GM20000 (cell line): Measurements from ENCODE around the gene TSPAN5.

Experiments
- DNase-seq: peaks from one replicate; pipeline ENCODE4 v3.0.0; 2012; ENCODE audit warnings: low spot score
- CTCF ChIP-seq: IDR thresholded peaks from 2 replicates; pipeline ENCODE4 v1.5.1; 2012; ENCODE audit warnings: mild to moderate bottlenecking, control low read depth; ENCODE audit errors: extremely low read depth, missing control alignments

Gene TSPAN5

GRCh38 chr4:98641906-98642668 lies 16.3 kb downstream of the TSPAN5 start:
- TF ChIP-seq CTCF: no peak
- no peak for DNase-seq

- no peak for DNase-seq
- no peak for TF ChIP-seq CTCF
Observed at GRCh38 chr4:98641376-98641775, 17.0 kb downstream of the TSPAN5 start.

- no peak for TF ChIP-seq CTCF
- DNase-seq: peak; percentile 24
Observed at GRCh38 chr4:98639523-98639922, 18.9 kb downstream of the TSPAN5 start.

- TF ChIP-seq CTCF: no peak
- DNase-seq: no peak
Observed at GRCh38 chr4:98639108-98639507, 19.3 kb downstream of the TSPAN5 start.

GRCh38 chr4:98638661-98639060 lies 19.8 kb downstream of the TSPAN5 start:
- DNase-seq: no peak
- TF ChIP-seq CTCF: no peak

- TF ChIP-seq CTCF: no peak
- no peak for DNase-seq
Observed at GRCh38 chr4:98634061-98634460, 24.4 kb downstream of the TSPAN5 start.

GRCh38 chr4:98633159-98633558 lies 25.3 kb downstream of the TSPAN5 start:
- DNase-seq: no peak
- TF ChIP-seq CTCF: no peak
